PFSK-1 (cell line): ENCODE measurements around the gene GTPBP1.

Experiments used
- POLR2AphosphoS5 ChIP-seq: IDR thresholded peaks from 2 replicates; pipeline ENCODE4 v1.6.1; 2012; ENCODE audit warnings: low read depth, mild to moderate bottlenecking, control low read depth, low read length, moderate library complexity
- SIN3A ChIP-seq: IDR thresholded peaks from 2 replicates; pipeline ENCODE4 v1.6.1; 2012; ENCODE audit warnings: mild to moderate bottlenecking, low read length, moderate library complexity, borderline replicate concordance; ENCODE audit not compliant: insufficient read depth
- TAF1 ChIP-seq: IDR thresholded peaks from 2 replicates; pipeline ENCODE4 v1.6.1; 2012; ENCODE audit warnings: low read length, control low read depth, borderline replicate concordance; ENCODE audit not compliant: insufficient read depth
- TF ChIP-seq, protein P1 (sequence below), 2 experiments: IDR thresholded peaks; 2 replicates each; pipeline versions ENCODE4 v1.6.1 to v1.8.0; 2011 to 2012; ENCODE audit warnings: low read depth in 2 of 2, low read length in 2 of 2, control low read depth in 1 of 2, inconsistent platforms in 1 of 2, mild to moderate bottlenecking in 1 of 2, moderate library complexity in 1 of 2; ENCODE audit not compliant: insufficient read depth in 1 of 2

DNA sequence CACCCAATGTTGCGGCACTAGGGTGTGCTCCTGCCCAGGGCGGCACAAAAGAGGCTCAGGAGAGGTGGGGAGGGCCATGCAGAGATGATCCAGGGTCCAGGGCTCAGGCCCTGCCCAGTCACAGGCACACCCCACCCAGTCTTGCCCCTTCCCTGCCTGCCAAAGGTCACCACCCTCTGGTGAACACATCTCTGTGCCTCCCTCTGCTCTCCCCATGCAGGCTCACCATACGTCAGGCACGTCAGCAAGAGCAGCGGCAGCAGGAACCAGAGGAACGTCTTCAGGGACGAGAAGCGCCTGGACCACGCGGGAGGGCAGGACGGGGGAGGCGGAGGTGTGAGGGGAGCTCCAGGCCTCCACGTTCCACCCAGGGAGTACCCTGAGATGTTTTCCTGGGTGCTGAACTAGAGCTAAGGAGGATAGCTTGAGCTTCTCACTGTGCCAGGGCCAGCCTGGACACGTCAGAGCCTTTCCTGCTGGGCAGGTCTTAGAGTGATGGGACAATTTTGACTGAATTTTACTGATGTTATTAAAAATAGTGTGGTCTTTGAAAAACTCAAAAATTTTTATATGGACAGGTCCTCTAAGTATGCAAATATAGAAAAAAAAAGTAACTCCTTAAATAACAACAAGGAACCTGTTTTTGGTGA is 42.9 kb downstream of the GTPBP1 start:
- TF ChIP-seq, protein P1, sequence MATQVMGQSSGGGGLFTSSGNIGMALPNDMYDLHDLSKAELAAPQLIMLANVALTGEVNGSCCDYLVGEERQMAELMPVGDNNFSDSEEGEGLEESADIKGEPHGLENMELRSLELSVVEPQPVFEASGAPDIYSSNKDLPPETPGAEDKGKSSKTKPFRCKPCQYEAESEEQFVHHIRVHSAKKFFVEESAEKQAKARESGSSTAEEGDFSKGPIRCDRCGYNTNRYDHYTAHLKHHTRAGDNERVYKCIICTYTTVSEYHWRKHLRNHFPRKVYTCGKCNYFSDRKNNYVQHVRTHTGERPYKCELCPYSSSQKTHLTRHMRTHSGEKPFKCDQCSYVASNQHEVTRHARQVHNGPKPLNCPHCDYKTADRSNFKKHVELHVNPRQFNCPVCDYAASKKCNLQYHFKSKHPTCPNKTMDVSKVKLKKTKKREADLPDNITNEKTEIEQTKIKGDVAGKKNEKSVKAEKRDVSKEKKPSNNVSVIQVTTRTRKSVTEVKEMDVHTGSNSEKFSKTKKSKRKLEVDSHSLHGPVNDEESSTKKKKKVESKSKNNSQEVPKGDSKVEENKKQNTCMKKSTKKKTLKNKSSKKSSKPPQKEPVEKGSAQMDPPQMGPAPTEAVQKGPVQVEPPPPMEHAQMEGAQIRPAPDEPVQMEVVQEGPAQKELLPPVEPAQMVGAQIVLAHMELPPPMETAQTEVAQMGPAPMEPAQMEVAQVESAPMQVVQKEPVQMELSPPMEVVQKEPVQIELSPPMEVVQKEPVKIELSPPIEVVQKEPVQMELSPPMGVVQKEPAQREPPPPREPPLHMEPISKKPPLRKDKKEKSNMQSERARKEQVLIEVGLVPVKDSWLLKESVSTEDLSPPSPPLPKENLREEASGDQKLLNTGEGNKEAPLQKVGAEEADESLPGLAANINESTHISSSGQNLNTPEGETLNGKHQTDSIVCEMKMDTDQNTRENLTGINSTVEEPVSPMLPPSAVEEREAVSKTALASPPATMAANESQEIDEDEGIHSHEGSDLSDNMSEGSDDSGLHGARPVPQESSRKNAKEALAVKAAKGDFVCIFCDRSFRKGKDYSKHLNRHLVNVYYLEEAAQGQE (IDR thresholded peaks at IDR 0.05; ENCODE audit: insufficient read depth in 1 of 2, low read depth in 2 of 2, low read length in 2 of 2), result no peak
- TF ChIP-seq SIN3A (no peak), POLR2AphosphoS5 (no peak), TAF1 (no peak)
